ENCODE data around the gene TFF1. TPM values are rescaled to one million over a fixed set of nuclear protein-coding genes. Genes with fewer than 3 reads are reported as not detected.

TFF1 gene
- total RNA-seq, 1 donor from 2014 or later: not detected

DNA sequence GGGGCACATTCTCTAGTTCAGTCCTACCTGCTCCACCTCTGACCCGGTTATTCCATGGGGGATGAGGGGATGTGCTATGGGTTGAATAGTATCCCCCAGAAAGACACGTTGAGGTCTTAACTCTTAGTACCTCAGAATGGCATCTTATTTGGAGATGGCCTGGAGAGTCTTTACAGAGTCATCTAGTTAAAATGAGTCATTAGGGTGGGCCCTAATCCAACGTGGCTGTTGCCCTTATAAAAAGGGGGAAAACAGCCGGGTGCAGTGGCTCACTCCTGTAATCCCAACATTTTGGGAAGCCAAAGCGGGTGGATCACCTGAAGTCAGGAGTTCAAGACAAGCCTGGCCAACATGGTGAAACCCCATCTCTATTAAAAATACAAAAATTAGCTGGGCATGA, 23.9 kb upstream of the TFF1 start:
- peaks cover 11% of the 10 kb centered on the region for H3K4me1 ChIP-seq
- peaks cover 12% of the 10 kb centered on the region for H3K27me3 Mint-ChIP-seq (ENCODE audit: insufficient read depth, low read depth)
- H3K9ac ChIP-seq: no peak overlapping the region
- no peaks in the 10 kb centered on the region for H3K36me3 ChIP-seq
- H3K4me3 ChIP-seq: no peak overlapping the region
- H3K79me2 ChIP-seq (ENCODE audit: low read depth): no peaks in the 10 kb centered on the region
- H3K4me3 Mint-ChIP-seq: no peak overlapping the region
- no peaks in the 10 kb centered on the region for H4K20me1 ChIP-seq (ENCODE audit: low read depth)
- no peaks in the 10 kb centered on the region for H3K36me3 Mint-ChIP-seq
- no peak for TF ChIP-seq EZH2phosphoT487 (IDR thresholded peaks at IDR 0.05)
- TF ChIP-seq CTCF (IDR thresholded peaks at IDR 0.05): no peak
- no peak for TF ChIP-seq EZH2 (IDR thresholded peaks at IDR 0.05)
- H3F3A ChIP-seq (ENCODE audit: low read depth): peaks cover 8% of the 10 kb centered on the region
- H3K27me3 ChIP-seq: no peaks in the 10 kb centered on the region
- peaks cover 2% of the 10 kb centered on the region for H3K9me3 Mint-ChIP-seq
- no peak overlapping the region for H3K27ac ChIP-seq
- DNase-seq (ENCODE audit: low spot score): no peak
- H3K9me3 ChIP-seq (ENCODE audit: low read depth): no peaks in the 10 kb centered on the region
- no peak overlapping the region for H3K4me2 ChIP-seq
- H3K4me1 Mint-ChIP-seq: peaks cover 28% of the 10 kb centered on the region
- H2AFZ ChIP-seq (replicated peaks): no peak overlapping the region
- no peak overlapping the region for H3K27ac Mint-ChIP-seq

GRCh38 chr21:42389449-42389835, 23.1 kb upstream of the TFF1 start:
- H3K9me3 Mint-ChIP-seq: peaks cover 2% of the 10 kb centered on the region
- H3K4me1 ChIP-seq: peaks cover 11% of the 10 kb centered on the region
- no peak overlapping the region for H3K27ac ChIP-seq
- H3K4me1 Mint-ChIP-seq: peaks cover 28% of the 10 kb centered on the region
- TF ChIP-seq CTCF (IDR thresholded peaks at IDR 0.05) (no peak), EZH2phosphoT487 (IDR thresholded peaks at IDR 0.05) (no peak), EZH2 (IDR thresholded peaks at IDR 0.05) (no peak)
- no peaks in the 10 kb centered on the region for H3K36me3 ChIP-seq
- peak overlapping the region; percentile 19 for H3K4me3 ChIP-seq
- H3K9ac ChIP-seq: no peak overlapping the region
- no peaks in the 10 kb centered on the region for H3K36me3 Mint-ChIP-seq
- H3K9me3 ChIP-seq (ENCODE audit: low read depth): no peaks in the 10 kb centered on the region
- H3K4me2 ChIP-seq: peak overlapping the region; percentile 63
- peaks cover 8% of the 10 kb centered on the region for H3F3A ChIP-seq (ENCODE audit: low read depth)
- no peaks in the 10 kb centered on the region for H3K79me2 ChIP-seq (ENCODE audit: low read depth)
- DNase-seq (ENCODE audit: low spot score): peak; percentile 42
- H3K27ac Mint-ChIP-seq: no peak overlapping the region
- peaks cover 11% of the 10 kb centered on the region for H3K27me3 Mint-ChIP-seq (ENCODE audit: insufficient read depth, low read depth)
- H3K27me3 ChIP-seq: no peaks in the 10 kb centered on the region
- H4K20me1 ChIP-seq (ENCODE audit: low read depth): no peaks in the 10 kb centered on the region
- H2AFZ ChIP-seq (replicated peaks): no peak overlapping the region
- no peak overlapping the region for H3K4me3 Mint-ChIP-seq

DNA sequence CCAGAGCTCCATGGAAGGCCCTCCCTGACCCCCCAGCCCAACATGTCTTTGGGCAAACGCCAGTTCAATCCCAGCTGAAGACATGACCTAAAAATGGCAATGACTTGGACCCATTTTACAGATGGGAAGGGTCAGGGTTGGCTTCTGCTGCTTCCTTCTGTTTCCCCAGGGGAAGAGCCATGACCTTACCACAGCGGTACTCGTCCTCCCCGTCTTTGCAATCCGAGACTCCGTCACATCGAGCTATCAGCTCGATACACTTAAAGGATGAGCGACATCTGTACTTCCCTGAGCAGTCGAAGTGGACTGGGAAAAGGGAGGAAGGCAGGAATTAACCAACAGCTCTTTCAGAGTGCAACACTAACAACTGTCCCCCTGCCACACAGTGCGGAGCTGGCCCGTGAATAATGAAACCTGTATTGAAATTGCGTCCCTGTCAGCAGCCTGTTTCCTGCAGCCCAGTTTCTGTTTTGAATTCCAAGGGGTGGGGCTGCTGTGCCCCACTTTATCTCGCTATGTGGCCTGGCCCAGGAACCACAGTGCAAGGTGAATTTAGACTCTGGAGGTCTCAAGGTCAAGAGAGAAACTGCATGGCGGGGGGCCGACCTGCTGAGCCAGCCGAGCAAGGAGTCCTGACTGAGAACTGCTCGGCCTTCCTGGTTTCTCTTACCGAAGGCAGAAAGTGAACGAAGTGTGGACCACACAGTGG, 22.6 kb upstream of the TFF1 start:
- H3K9me3 Mint-ChIP-seq: peaks cover 2% of the 10 kb centered on the region
- Histone ChIP-seq H3K27ac (no peak overlapping the region), H3K9me3 (ENCODE audit: low read depth) (no peaks in the 10 kb centered on the region), H3K27me3 (no peaks in the 10 kb centered on the region), H4K20me1 (ENCODE audit: low read depth) (no peaks in the 10 kb centered on the region), H3K9ac (no peak overlapping the region), H3K4me1 (peaks cover 11% of the 10 kb centered on the region), H2AFZ (replicated peaks) (no peak overlapping the region), H3K4me3 (peak overlapping the region; percentile 19), H3K79me2 (ENCODE audit: low read depth) (no peaks in the 10 kb centered on the region), H3F3A (ENCODE audit: low read depth) (peaks cover 8% of the 10 kb centered on the region), H3K36me3 (no peaks in the 10 kb centered on the region), H3K4me2 (peak overlapping the region; percentile 63)
- peaks cover 28% of the 10 kb centered on the region for H3K4me1 Mint-ChIP-seq
- DNase-seq (ENCODE audit: low spot score): no peak
- peak overlapping the region; percentile 6 for H3K27ac Mint-ChIP-seq
- H3K4me3 Mint-ChIP-seq: no peak overlapping the region
- H3K27me3 Mint-ChIP-seq (ENCODE audit: insufficient read depth, low read depth): peaks cover 11% of the 10 kb centered on the region
- TF ChIP-seq EZH2phosphoT487 (IDR thresholded peaks at IDR 0.05) (no peak), CTCF (IDR thresholded peaks at IDR 0.05) (no peak), EZH2 (IDR thresholded peaks at IDR 0.05) (no peak)
- no peaks in the 10 kb centered on the region for H3K36me3 Mint-ChIP-seq

All from neural progenitor cell (in vitro differentiated cells).